GM19193 (cell line): ENCODE data around the gene MAGEA3.

ENCODE experiments used
- POLR2A ChIP-seq: IDR thresholded peaks from 4 replicates; pipeline ENCODE4 v1.6.1; 2011; ENCODE audit not compliant: insufficient read depth, insufficient read length; ENCODE audit errors: extremely low read depth

MAGEA3 gene

GRCh38 chrX:152735860-152736511 lies 37.4 kb downstream of the MAGEA3 start:
- no peak for TF ChIP-seq POLR2A

- no peak for TF ChIP-seq POLR2A
Observed at GRCh38 chrX:152738560-152738959, 40.0 kb downstream of the MAGEA3 start.
